Effector memory CD8-positive, alpha-beta T cell (primary cell): Measurements from ENCODE around the gene ASB13.

ENCODE experiments used
- ATAC-seq: fragments of 150-1000 bp; cut with Tn5 transposase; replicated peaks from 2 replicates; pipeline ENCODE4 v1.10.0; 2021; ENCODE audit warnings: mild to moderate bottlenecking, moderate library complexity
- DNase-seq, 3 experiments: peaks; one replicate each; pipeline ENCODE4 v3.0.0; 2021
- H3K27ac Mint-ChIP-seq, 2 donors: one replicate each; pipeline ENCODE4 v1.8.0; 2022; ENCODE audit warnings: mild to moderate bottlenecking in 2 of 2, mixed read lengths in 2 of 2, moderate library complexity in 2 of 2
- H3K27me3 Mint-ChIP-seq, 2 donors: one replicate each; pipeline ENCODE4 v1.8.0; 2022; ENCODE audit warnings: mixed read lengths in 2 of 2
- H3K36me3 Mint-ChIP-seq: one replicate; pipeline ENCODE4 v1.8.0; 2022; ENCODE audit warnings: mild to moderate bottlenecking, moderate library complexity, mixed read lengths; ENCODE audit not compliant: insufficient read depth
- H3K4me1 Mint-ChIP-seq, 2 donors: one replicate each; pipeline ENCODE4 v1.8.0; 2022; ENCODE audit warnings: low read depth in 2 of 2, mixed read lengths in 2 of 2
- H3K4me3 Mint-ChIP-seq, 2 donors: one replicate each; pipeline ENCODE4 v1.8.0; 2022; ENCODE audit warnings: mild to moderate bottlenecking in 2 of 2, mixed read lengths in 2 of 2, moderate library complexity in 2 of 2
- H3K9me3 Mint-ChIP-seq, 2 donors: one replicate each; pipeline ENCODE4 v1.8.0; 2022; ENCODE audit warnings: mixed read lengths in 2 of 2

ASB13 gene

GRCh38 chr10:5649746-5650145, 16.6 kb downstream of the ASB13 start:
- no peak overlapping the region for H3K4me3 Mint-ChIP-seq
- H3K36me3 Mint-ChIP-seq = no peaks in the 10 kb centered on the region
- peak overlapping the region in 1 of 2 donors; percentile 57 for H3K27ac Mint-ChIP-seq
- H3K9me3 Mint-ChIP-seq = no peaks in the 10 kb centered on the region
- DNase-seq = no peak
- H3K4me1 Mint-ChIP-seq = peaks cover 0 to 2% of the 10 kb centered on the region in 2 donors
- H3K27me3 Mint-ChIP-seq = peaks cover 12 to 13% of the 10 kb centered on the region in 2 donors
- ATAC-seq = no peak

GRCh38 chr10:5648494-5649457, 17.6 kb downstream of the ASB13 start:
- Mint-ChIP-seq H3K4me1 (peaks cover 0 to 2% of the 10 kb centered on the region in 2 donors), H3K4me3 (no peak overlapping the region), H3K9me3 (no peaks in the 10 kb centered on the region), H3K27me3 (peaks cover 12 to 13% of the 10 kb centered on the region in 2 donors), H3K27ac (no peak overlapping the region), H3K36me3 (no peaks in the 10 kb centered on the region)
- ATAC-seq (no peak), DNase-seq (no peak)

- Mint-ChIP-seq H3K27me3 (peaks cover 7% of the 10 kb centered on the region in 2 donors), H3K36me3 (no peaks in the 10 kb centered on the region), H3K9me3 (no peaks in the 10 kb centered on the region), H3K4me1 (peaks cover 0 to 2% of the 10 kb centered on the region in 2 donors), H3K4me3 (no peak overlapping the region), H3K27ac (peak overlapping the region in 1 of 2 donors; percentile 6)
- ATAC-seq (no peak), DNase-seq (no peak)
Observed at GRCh38 chr10:5647507-5648240, 18.7 kb downstream of the ASB13 start.

- peaks cover 7% of the 10 kb centered on the region in 2 donors for H3K27me3 Mint-ChIP-seq
- DNase-seq (no peak), ATAC-seq (no peak)
- H3K4me3 Mint-ChIP-seq = no peak overlapping the region
- H3K27ac Mint-ChIP-seq = no peak overlapping the region
- peaks cover 0 to 2% of the 10 kb centered on the region in 2 donors for H3K4me1 Mint-ChIP-seq
- no peaks in the 10 kb centered on the region for H3K36me3 Mint-ChIP-seq
- H3K9me3 Mint-ChIP-seq = no peaks in the 10 kb centered on the region
Observed at GRCh38 chr10:5645944-5646617, 20.3 kb downstream of the ASB13 start.

GRCh38 chr10:5645375-5645774, 21.0 kb downstream of the ASB13 start:
- H3K9me3 Mint-ChIP-seq = no peaks in the 10 kb centered on the region
- H3K4me1 Mint-ChIP-seq = peaks cover 0 to 2% of the 10 kb centered on the region in 2 donors
- DNase-seq (no peak), ATAC-seq (no peak)
- no peak overlapping the region for H3K27ac Mint-ChIP-seq
- no peaks in the 10 kb centered on the region for H3K36me3 Mint-ChIP-seq
- H3K27me3 Mint-ChIP-seq = peaks cover 7% of the 10 kb centered on the region in 2 donors
- H3K4me3 Mint-ChIP-seq = no peak overlapping the region

- Mint-ChIP-seq H3K36me3 (no peaks in the 10 kb centered on the region), H3K27me3 (peaks cover 3% of the 10 kb centered on the region in 2 donors), H3K9me3 (no peaks in the 10 kb centered on the region), H3K27ac (no peak overlapping the region), H3K4me3 (no peak overlapping the region), H3K4me1 (peaks cover 0 to 2% of the 10 kb centered on the region in 2 donors)
- ATAC-seq = no peak
- no peak for DNase-seq
Observed at GRCh38 chr10:5644930-5645329, 21.5 kb downstream of the ASB13 start.

- H3K4me3 Mint-ChIP-seq = no peak overlapping the region
- no peaks in the 10 kb centered on the region for H3K4me1 Mint-ChIP-seq
- H3K36me3 Mint-ChIP-seq = no peaks in the 10 kb centered on the region
- H3K27me3 Mint-ChIP-seq = no peaks in the 10 kb centered on the region
- DNase-seq (no peak), ATAC-seq (no peak)
- no peaks in the 10 kb centered on the region for H3K9me3 Mint-ChIP-seq
- H3K27ac Mint-ChIP-seq = peak overlapping the region in 1 of 2 donors; percentile 12
Observed at GRCh38 chr10:5643346-5644067, 22.9 kb downstream of the ASB13 start.

GRCh38 chr10:5641501-5641900, 24.9 kb downstream of the ASB13 start:
- no peaks in the 10 kb centered on the region for H3K36me3 Mint-ChIP-seq
- H3K4me3 Mint-ChIP-seq = no peak overlapping the region
- no peak for ATAC-seq
- H3K9me3 Mint-ChIP-seq = no peaks in the 10 kb centered on the region
- H3K27me3 Mint-ChIP-seq = no peaks in the 10 kb centered on the region
- H3K4me1 Mint-ChIP-seq = no peaks in the 10 kb centered on the region
- DNase-seq = no peak
- no peak overlapping the region for H3K27ac Mint-ChIP-seq

GRCh38 chr10:5640501-5640900, 25.9 kb downstream of the ASB13 start:
- H3K27me3 Mint-ChIP-seq = no peaks in the 10 kb centered on the region
- H3K27ac Mint-ChIP-seq = no peak overlapping the region
- no peaks in the 10 kb centered on the region for H3K9me3 Mint-ChIP-seq
- ATAC-seq (no peak), DNase-seq (no peak)
- H3K4me1 Mint-ChIP-seq = no peaks in the 10 kb centered on the region
- H3K4me3 Mint-ChIP-seq = no peak overlapping the region
- H3K36me3 Mint-ChIP-seq = no peaks in the 10 kb centered on the region

GRCh38 chr10:5640036-5640435, 26.4 kb downstream of the ASB13 start:
- DNase-seq = no peak
- Mint-ChIP-seq H3K27ac (no peak overlapping the region), H3K9me3 (no peaks in the 10 kb centered on the region), H3K4me3 (no peak overlapping the region), H3K4me1 (no peaks in the 10 kb centered on the region), H3K27me3 (no peaks in the 10 kb centered on the region), H3K36me3 (no peaks in the 10 kb centered on the region)
- no peak for ATAC-seq

- no peak overlapping the region for H3K4me3 Mint-ChIP-seq
- no peaks in the 10 kb centered on the region for H3K9me3 Mint-ChIP-seq
- ATAC-seq (no peak), DNase-seq (no peak)
- no peaks in the 10 kb centered on the region for H3K27me3 Mint-ChIP-seq
- no peak overlapping the region for H3K27ac Mint-ChIP-seq
- H3K4me1 Mint-ChIP-seq = no peaks in the 10 kb centered on the region
- H3K36me3 Mint-ChIP-seq = no peaks in the 10 kb centered on the region
Observed at GRCh38 chr10:5639066-5639465, 27.3 kb downstream of the ASB13 start.

- no peaks in the 10 kb centered on the region for H3K36me3 Mint-ChIP-seq
- ATAC-seq (no peak), DNase-seq (no peak)
- no peaks in the 10 kb centered on the region for H3K4me1 Mint-ChIP-seq
- no peak overlapping the region for H3K4me3 Mint-ChIP-seq
- H3K9me3 Mint-ChIP-seq = no peaks in the 10 kb centered on the region
- H3K27me3 Mint-ChIP-seq = no peaks in the 10 kb centered on the region
- no peak overlapping the region for H3K27ac Mint-ChIP-seq
Observed at GRCh38 chr10:5638494-5638893, 27.9 kb downstream of the ASB13 start.

- H3K4me3 Mint-ChIP-seq = no peak overlapping the region
- H3K27me3 Mint-ChIP-seq = no peaks in the 10 kb centered on the region
- no peak overlapping the region for H3K27ac Mint-ChIP-seq
- H3K36me3 Mint-ChIP-seq = no peaks in the 10 kb centered on the region
- no peaks in the 10 kb centered on the region for H3K9me3 Mint-ChIP-seq
- DNase-seq = no peak
- peaks cover 0 to 2% of the 10 kb centered on the region in 2 donors for H3K4me1 Mint-ChIP-seq
- no peak for ATAC-seq
Observed at GRCh38 chr10:5634918-5635317, 31.5 kb downstream of the ASB13 start.
